Suprapubic skin (tissue), 4 donors: ENCODE results near the gene LRP6. TPM values are rescaled to one million over a fixed set of nuclear protein-coding genes. Genes with fewer than 3 reads are reported as not detected.
"Not testable (repeated sequence)": the region's sequence is repeated elsewhere in the genome, so short reads cannot be mapped to it uniquely, and the experiment has no call there.

Experiments
- DNase-seq, 2 donors: peaks; one replicate each; pipeline ENCODE4 v3.0.0-alpha.2; 2019; ENCODE audit warnings: low spot score in 2 of 2
- H3K27ac ChIP-seq: fragments of 200-600 bp; sonication (generic); one replicate; pipeline ENCODE4 v1.5.1; 2019
- H3K27me3 ChIP-seq: fragments of 200-600 bp; sonication (generic); one replicate; pipeline ENCODE4 v1.5.1; 2019
- H3K36me3 ChIP-seq: fragments of 200-600 bp; sonication (generic); one replicate; pipeline ENCODE4 v1.5.1; 2019
- H3K4me1 ChIP-seq: fragments of 200-600 bp; sonication (generic); one replicate; pipeline ENCODE4 v1.5.1; 2019
- H3K4me3 ChIP-seq: fragments of 200-600 bp; sonication (generic); one replicate; pipeline ENCODE4 v1.5.1; 2019; ENCODE audit warnings: mild to moderate bottlenecking
- H3K9me3 ChIP-seq: fragments of 200-600 bp; sonication (generic); one replicate; pipeline ENCODE4 v1.5.1; 2019
- EP300 ChIP-seq: sonication (generic); formaldehyde crosslinking; IDR thresholded peaks from one replicate; pipeline ENCODE4 v1.6.1; 2017; ENCODE audit warnings: antibody characterized with exemption
- POLR2A ChIP-seq, 2 donors: fragments of 450-650 bp; IDR thresholded peaks; one replicate each; pipeline ENCODE4 v1.6.1; 2017; ENCODE audit warnings: antibody characterized with exemption in 2 of 2, mild to moderate bottlenecking in 2 of 2, moderate library complexity in 2 of 2
- POLR2AphosphoS5 ChIP-seq, 3 donors: sonication (generic); formaldehyde crosslinking; IDR thresholded peaks; one replicate each; pipeline ENCODE4 v1.6.1; 2017; ENCODE audit warnings: antibody characterized with exemption in 3 of 3
- WGBS: methylation state at CpG from one replicate; pipeline ENCODE4 v1.1.5; 2018; 5-methylcytosine and 5-hydroxymethylcytosine counted together
- total RNA-seq, 4 donors: library from RNA; depleted of rRNA; stranded (reverse); fragments of >200 nt; gene quantifications; one replicate each; pipeline ENCODE4 v1.1.0, GENCODE V29; 2016
- TF ChIP-seq, protein P1 (sequence below), 2 donors: fragments of 200-600 bp in 1 of 2; fragments of 450-650 bp in 1 of 2; sonication (generic) in 1 of 2; IDR thresholded peaks; one replicate each; pipeline ENCODE4 v1.5.1; 2016 to 2019; ENCODE audit warnings: antibody characterized with exemption in 2 of 2, mild to moderate bottlenecking in 1 of 2, moderate library complexity in 1 of 2

Gene LRP6
- total RNA-seq, 4 donors from 2014 or later: 13.3 to 39.9 (median 33.9) TPM

DNA sequence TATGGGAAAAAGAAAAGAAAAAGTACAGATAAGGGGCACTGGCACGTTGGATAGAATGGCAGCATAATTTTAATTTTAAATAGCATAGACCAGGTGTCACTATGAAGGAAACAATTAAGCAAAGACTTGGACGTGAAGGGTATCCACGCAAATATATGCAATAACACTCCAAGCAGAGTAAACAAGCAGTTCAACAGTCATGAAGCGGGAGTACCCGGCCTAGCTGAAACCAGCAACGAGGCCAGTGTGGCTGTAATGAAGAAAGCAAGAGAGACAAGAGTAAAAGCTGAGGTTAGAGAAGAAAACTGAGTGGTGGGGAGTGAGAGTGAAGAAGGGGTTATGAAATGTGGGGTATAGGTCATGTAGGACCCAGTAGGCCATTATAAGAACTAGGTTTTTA, 110.7 kb downstream of the LRP6 start:
- Histone ChIP-seq H3K27me3 (no peaks in the 10 kb centered on the region), H3K36me3 (no peaks in the 10 kb centered on the region), H3K27ac (no peak overlapping the region), H3K4me3 (no peak overlapping the region), H3K9me3 (no peaks in the 10 kb centered on the region), H3K4me1 (no peaks in the 10 kb centered on the region)
- no peak for TF ChIP-seq EP300
- TF ChIP-seq, protein P1, sequence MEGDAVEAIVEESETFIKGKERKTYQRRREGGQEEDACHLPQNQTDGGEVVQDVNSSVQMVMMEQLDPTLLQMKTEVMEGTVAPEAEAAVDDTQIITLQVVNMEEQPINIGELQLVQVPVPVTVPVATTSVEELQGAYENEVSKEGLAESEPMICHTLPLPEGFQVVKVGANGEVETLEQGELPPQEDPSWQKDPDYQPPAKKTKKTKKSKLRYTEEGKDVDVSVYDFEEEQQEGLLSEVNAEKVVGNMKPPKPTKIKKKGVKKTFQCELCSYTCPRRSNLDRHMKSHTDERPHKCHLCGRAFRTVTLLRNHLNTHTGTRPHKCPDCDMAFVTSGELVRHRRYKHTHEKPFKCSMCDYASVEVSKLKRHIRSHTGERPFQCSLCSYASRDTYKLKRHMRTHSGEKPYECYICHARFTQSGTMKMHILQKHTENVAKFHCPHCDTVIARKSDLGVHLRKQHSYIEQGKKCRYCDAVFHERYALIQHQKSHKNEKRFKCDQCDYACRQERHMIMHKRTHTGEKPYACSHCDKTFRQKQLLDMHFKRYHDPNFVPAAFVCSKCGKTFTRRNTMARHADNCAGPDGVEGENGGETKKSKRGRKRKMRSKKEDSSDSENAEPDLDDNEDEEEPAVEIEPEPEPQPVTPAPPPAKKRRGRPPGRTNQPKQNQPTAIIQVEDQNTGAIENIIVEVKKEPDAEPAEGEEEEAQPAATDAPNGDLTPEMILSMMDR (IDR thresholded peaks at IDR 0.05): no peak
- TF ChIP-seq POLR2AphosphoS5 (IDR thresholded peaks at IDR 0.05): no peak
- no peak for TF ChIP-seq POLR2A (IDR thresholded peaks at IDR 0.05)
- 92% methylated on average over 6 of the region's 6 CpGs for WGBS
- no peak for DNase-seq

DNA sequence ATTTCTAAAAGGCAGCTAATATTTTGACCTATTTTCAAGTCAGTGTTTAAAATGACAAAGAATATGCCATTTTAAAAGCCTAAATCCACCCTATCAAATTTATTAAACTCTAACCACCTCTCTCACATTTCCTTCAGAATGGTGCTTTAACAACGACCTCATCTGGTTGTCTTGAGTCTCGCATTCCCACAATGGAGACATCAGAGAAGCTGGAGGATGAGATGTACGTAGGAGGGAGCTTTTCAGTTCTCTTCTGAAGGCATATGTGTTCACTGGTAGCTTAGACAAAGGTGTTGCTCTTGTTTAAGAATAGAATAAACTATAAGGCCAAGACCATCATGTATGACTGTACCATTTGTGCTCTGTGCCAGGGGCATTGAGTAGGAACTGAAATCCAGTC, 113.2 kb downstream of the LRP6 start:
- 88% methylated on average over 3 of the region's 3 CpGs for WGBS
- H3K4me1 ChIP-seq: no peaks in the 10 kb centered on the region
- DNase-seq: no peak
- H3K9me3 ChIP-seq: no peaks in the 10 kb centered on the region
- peaks cover 18% of the 10 kb centered on the region for H3K36me3 ChIP-seq
- TF ChIP-seq EP300 (no peak), POLR2AphosphoS5 (IDR thresholded peaks at IDR 0.05) (no peak), POLR2A (IDR thresholded peaks at IDR 0.05) (no peak)
- TF ChIP-seq, protein P1 (IDR thresholded peaks at IDR 0.05): no peak
- no peaks in the 10 kb centered on the region for H3K27me3 ChIP-seq
- H3K4me3 ChIP-seq: no peak overlapping the region
- no peak overlapping the region for H3K27ac ChIP-seq

DNA sequence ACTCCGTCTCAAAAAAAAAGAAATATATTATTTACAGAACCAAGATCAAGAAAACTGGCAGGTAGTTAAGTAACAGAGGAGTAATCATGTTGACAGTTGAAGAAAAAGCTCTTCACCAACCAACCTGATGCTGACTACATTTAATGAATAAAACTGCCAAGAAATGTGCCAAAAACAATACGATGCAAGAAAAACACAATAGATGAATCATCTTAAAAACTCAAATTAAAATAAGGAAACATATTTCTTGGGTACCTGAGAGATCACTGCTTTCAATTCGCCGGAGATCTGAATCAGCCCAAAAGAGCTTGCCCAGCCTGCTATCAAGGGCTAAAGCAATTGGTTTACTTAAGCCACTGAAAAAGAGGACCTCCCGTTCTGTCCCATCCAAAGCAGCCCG, 119.7 kb downstream of the LRP6 start:
- no peak overlapping the region for H3K27ac ChIP-seq
- H3K9me3 ChIP-seq: no peaks in the 10 kb centered on the region
- TF ChIP-seq POLR2AphosphoS5 (IDR thresholded peaks at IDR 0.05) (no peak), EP300 (no peak), POLR2A (IDR thresholded peaks at IDR 0.05) (no peak)
- TF ChIP-seq, protein P1 (IDR thresholded peaks at IDR 0.05): no peak
- DNase-seq: no peak
- 84% methylated on average over 6 of the region's 6 CpGs for WGBS
- peaks cover 27% of the 10 kb centered on the region for H3K36me3 ChIP-seq
- no peaks in the 10 kb centered on the region for H3K27me3 ChIP-seq
- no peaks in the 10 kb centered on the region for H3K4me1 ChIP-seq
- H3K4me3 ChIP-seq: no peak overlapping the region

DNA sequence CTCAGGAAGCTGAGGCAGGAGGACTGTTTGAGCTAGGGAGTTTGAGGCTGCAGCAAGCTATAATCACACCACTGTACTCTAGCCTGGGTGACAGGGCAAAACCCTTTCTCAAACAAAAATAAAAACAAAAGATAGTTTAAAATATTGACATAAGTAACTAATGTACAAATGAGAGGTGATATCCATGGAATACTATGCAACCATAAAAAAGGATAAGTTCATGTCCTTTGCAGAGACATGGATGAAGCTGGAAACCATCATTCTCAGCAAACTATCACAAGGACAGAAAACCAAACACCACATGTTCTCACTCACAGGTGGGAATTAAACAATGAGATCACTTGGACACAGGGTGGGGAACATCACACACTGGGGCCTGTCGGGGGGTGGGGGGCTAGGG, 122.3 kb downstream of the LRP6 start:
- WGBS: 0% methylated on average over 1 of the region's 1 CpG
- not testable (repeated sequence) for H3K27me3 ChIP-seq, H3K4me1 ChIP-seq, H3K27ac ChIP-seq, DNase-seq, H3K4me3 ChIP-seq, H3K9me3 ChIP-seq
- peaks cover 13% of the 10 kb centered on the region for H3K36me3 ChIP-seq

DNA sequence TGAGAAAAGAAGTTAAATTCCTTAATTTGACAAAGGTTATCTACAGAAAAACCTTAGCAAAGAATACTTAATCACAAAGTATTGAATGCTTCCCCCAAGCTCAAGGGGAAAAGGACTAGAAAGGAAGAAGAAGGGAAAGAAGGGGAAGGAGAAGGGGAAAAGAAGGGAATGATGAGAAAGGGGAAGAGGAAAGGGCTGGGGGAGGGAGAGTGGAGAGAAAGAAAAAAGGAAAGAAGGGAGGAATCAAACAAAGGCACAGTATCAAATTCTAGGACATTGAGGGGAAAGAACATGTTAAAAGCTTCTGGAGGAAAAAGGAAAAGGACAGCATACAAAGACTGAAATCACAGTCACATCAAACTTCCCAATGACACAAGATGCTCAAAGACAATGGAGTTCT, 125.8 kb downstream of the LRP6 start:
- no peak for DNase-seq
- Histone ChIP-seq H3K27ac (no peak overlapping the region), H3K36me3 (peaks cover 10% of the 10 kb centered on the region), H3K4me1 (no peaks in the 10 kb centered on the region), H3K9me3 (no peaks in the 10 kb centered on the region), H3K4me3 (no peak overlapping the region), H3K27me3 (no peaks in the 10 kb centered on the region)
- no peak for TF ChIP-seq POLR2AphosphoS5 (IDR thresholded peaks at IDR 0.05)
- TF ChIP-seq, protein P1 (IDR thresholded peaks at IDR 0.05): no peak
- no peak for TF ChIP-seq POLR2A (IDR thresholded peaks at IDR 0.05)
- TF ChIP-seq EP300: no peak
